HG02610 (cell line): ENCODE results near the gene ERBIN.

Experiments
- ATAC-seq: cut with Tn5 transposase; IDR thresholded peaks from one replicate; pipeline ENCODE4 v1.9.1; 2021; ENCODE audit warnings: mild to moderate bottlenecking, moderate library complexity; ENCODE audit not compliant: unreplicated experiment

Gene ERBIN

GRCh38 chr5:66089384-66089783 is 163.0 kb downstream of the ERBIN start:
- ATAC-seq: no peak

DNA sequence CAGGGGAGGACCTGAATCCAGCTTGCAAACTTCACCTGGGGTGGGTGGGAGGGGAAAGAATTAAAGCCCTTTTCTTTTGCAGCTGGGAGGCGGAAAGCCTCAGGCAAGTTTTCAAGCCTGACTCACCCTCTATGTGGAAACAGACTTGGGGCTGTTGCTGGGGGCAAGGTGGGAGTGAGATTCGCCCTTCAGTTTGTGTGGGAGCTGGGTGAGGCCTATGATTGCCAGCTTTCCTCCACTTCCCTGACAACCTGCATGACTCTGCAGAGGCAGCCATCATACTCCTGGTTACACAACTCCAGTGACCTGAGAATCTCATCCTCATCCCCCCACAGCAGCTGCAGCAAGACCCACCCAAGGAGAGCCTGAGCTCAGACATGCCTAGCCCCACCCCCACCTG is 174.5 kb downstream of the ERBIN start:
- no peak for ATAC-seq

- no peak for ATAC-seq
Observed at GRCh38 chr5:66113160-66113559, 186.8 kb downstream of the ERBIN start.

DNA sequence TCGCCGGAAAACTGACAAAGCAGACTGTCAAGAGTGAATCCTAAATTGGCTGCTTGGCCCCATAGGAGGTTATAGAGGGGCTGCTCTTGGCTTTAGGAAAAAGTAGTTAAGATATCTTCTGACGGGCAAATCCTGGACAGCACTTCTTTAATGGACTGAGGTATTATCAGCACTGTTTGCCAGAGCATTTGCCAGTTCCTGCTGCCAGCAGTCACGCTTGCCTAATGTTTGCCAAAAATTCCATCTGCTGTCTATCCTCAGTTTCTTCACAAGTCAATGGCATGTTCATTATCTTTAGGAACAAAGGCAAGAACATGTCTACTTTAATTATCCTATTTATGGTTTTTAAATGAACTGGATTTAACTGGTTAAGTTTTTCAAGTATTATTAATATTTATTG is 191.9 kb downstream of the ERBIN start:
- no peak for ATAC-seq

DNA sequence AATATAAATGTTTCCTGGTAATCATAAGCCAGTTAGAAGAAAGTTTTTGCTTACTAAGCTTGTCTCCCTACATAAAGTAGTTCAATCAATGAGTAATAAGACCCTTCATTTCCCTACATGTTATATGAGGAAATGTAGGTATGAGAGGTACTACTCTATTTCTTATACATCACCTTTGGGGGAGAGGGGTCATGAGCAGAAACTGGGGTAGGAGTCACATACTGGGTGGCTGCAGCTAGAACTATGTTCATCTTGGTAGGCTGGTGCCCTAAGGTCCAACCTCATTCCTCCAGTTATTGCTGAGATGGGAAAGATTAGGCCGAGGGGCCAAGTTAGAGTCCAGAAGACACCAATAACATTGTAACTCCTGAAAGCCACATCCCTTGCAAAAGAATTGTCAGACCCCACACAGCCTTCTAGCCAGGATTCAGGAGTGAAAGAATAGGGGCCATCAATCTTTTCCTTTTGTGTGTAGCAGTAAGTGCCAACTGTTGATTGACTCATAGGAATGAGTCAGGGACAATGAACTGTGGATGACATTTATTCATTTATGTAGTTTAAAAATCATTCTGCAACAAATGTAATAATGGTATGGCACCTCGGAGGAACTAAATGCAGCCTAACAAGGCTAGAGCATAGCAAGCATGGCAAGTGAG is 196.1 kb downstream of the ERBIN start:
- no peak for ATAC-seq

DNA sequence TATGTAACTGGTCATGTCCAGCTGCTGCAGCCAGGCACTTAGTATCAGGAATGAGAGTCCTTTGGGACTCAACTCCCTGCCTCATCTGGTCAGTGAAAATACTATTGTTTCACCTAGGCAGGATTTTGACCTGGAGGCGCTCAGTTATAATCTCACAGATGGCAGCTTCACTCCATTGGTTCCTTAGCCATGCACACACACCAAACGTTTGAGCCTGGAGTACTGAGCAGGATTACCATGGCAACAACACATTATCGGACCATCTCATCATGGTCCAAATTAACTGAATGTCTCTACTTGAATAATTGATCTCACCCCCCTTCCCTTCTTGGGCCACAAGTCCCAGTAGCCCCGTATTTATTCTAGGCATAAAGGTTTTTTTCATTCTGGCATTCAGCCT is 202.8 kb downstream of the ERBIN start:
- no peak for ATAC-seq

DNA sequence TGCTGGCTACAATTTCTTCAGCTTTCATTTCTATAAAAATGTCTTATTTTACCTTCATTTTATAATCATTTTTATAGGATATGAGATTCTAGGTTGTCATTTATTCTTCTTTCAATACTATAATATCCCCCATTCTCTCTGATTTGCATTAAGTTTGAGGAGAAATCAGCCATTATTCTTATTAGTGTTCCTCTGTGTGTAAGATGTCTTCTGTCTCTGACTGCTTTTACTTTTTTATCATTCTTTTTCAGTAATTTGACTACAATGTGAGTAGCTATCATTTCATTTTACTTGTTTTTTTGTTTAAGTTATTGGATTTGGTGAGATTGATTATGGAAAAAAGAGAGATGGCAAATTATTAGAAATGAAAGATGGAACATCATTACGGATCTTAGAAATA is 204.1 kb downstream of the ERBIN start:
- no peak for ATAC-seq
